ENCODE results near the gene FIGN. TPM values are rescaled to one million over a fixed set of nuclear protein-coding genes. Genes with fewer than 3 reads are reported as not detected.

Gene FIGN
- total and polyA plus RNA-seq, 12 donors: 1.1 to 10.8 (median 5.2) TPM

DNA sequence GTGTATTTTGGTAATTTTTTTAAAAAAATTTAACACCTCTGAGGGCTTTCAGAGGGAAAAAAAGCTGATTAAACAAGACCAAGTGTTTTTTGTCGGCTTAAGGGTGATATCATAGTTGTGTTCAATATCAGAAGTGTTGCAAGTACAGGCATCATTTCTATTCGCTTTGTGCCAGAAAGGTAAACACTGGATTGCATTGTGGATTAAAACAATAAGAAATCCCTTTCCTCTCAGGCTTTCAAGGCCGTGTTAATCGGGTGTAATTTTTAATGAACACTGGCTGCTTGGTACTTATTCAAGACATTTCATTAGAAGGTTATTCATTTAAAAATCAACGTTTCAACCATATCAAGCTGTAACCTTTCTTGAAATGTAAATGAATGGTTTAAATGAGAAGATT is 18.3 kb downstream of the FIGN start:
- intact Hi-C loops (cut with DNase I): no loop called here
- WGBS, 4 donors: 36 to 47% (median 42%) methylated on average over 5 of the region's 5 CpGs
- H3K36me3 ChIP-seq (replicated peaks in 1 of 2): no peaks in the 10 kb centered on the region

DNA sequence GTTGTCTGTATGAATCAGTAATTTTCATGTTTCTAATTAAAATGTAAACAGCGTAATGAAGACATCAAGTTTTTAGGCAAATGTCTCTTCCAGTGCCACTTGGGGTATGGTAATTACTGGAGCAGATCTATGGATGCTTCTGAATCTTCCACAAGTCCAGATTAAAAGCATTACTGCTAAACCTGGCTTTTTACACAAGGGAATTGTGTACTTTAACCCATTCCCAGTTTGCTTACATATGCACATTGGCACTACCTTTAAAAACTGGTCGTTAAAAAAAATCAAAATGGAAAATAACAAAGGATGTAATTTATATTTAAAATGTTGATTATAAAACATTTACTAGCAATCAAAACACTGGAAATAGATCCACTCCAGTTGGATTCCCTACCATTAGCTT is 19.7 kb downstream of the FIGN start:
- intact Hi-C loops (cut with DNase I): no loop called here

More for the DNA sequence above, 18.3 kb downstream of the FIGN start:
- H3K4me1 ChIP-seq (replicated peaks in 1 of 2): peaks cover 11 to 30% of the 10 kb centered on the region in 2 donors
- no peak for TF ChIP-seq POLR2A (IDR thresholded peaks at IDR 0.05)
- TF ChIP-seq, protein P1, sequence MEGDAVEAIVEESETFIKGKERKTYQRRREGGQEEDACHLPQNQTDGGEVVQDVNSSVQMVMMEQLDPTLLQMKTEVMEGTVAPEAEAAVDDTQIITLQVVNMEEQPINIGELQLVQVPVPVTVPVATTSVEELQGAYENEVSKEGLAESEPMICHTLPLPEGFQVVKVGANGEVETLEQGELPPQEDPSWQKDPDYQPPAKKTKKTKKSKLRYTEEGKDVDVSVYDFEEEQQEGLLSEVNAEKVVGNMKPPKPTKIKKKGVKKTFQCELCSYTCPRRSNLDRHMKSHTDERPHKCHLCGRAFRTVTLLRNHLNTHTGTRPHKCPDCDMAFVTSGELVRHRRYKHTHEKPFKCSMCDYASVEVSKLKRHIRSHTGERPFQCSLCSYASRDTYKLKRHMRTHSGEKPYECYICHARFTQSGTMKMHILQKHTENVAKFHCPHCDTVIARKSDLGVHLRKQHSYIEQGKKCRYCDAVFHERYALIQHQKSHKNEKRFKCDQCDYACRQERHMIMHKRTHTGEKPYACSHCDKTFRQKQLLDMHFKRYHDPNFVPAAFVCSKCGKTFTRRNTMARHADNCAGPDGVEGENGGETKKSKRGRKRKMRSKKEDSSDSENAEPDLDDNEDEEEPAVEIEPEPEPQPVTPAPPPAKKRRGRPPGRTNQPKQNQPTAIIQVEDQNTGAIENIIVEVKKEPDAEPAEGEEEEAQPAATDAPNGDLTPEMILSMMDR (IDR thresholded peaks at IDR 0.05): no peak
- no peak for DNase-seq
- H3K4me3 ChIP-seq: no peak overlapping the region
- no peaks in the 10 kb centered on the region for H3K9me3 ChIP-seq (replicated peaks in 1 of 3)
- peak overlapping the region in 2 of 5 donors; percentile 18 to 29 for H3K27ac ChIP-seq
- no peaks in the 10 kb centered on the region for H3K27me3 ChIP-seq

DNA sequence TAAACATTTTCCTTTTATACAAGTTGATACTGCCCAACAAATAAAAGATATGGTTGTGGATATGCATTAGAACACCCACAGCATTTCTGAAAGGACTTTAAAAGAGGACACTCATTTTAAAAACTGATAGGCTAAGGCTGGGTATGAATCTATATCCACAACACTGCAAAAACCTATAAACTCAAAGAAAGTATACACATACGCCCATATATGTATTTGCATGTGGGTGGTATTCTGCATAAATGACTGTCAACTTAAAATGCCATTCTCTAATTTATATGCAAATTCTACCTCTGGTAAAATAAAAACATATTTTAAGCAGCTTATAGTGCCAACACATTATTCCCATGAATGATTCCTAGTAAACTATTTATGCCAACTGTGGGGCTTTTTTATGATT is 20.1 kb downstream of the FIGN start:
- H3K27ac ChIP-seq: no peak overlapping the region

More for the DNA sequence above, 19.7 kb downstream of the FIGN start:
- no peak overlapping the region for H3K27ac ChIP-seq
- no peak overlapping the region for H3K4me3 ChIP-seq
- H3K4me1 ChIP-seq (replicated peaks in 1 of 2): peaks cover 11 to 30% of the 10 kb centered on the region in 2 donors
- TF ChIP-seq, protein P1 (IDR thresholded peaks at IDR 0.05): no peak
- no peak for TF ChIP-seq POLR2A (IDR thresholded peaks at IDR 0.05)
- 90 to 93% (median 92%) methylated on average over 2 of the region's 2 CpGs for WGBS, 4 donors
- no peaks in the 10 kb centered on the region for H3K36me3 ChIP-seq (replicated peaks in 1 of 2)
- DNase-seq: no peak
- no peaks in the 10 kb centered on the region for H3K27me3 ChIP-seq
- H3K9me3 ChIP-seq (replicated peaks in 1 of 3): no peaks in the 10 kb centered on the region

DNA sequence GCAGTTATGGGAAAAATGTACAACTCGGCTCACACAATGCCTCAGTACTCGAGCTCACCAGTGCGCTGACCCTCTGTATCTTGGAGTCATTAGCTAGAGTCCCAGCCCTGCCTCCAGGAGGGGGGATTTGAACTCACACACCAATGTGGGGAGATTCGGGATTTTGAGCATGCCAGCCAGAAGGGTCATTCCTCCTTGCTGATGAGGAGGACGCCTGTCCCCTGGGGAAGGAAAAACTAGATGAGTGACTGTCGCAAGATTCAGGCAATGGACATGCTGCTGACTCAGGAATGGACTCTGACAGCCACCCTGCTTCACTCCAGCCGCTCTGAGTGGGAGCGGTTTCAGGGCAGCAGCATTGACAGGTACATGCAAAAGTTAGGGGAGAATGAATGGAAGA is 20.6 kb downstream of the FIGN start:
- H3K4me3 ChIP-seq: no peak overlapping the region
- H3K36me3 ChIP-seq (replicated peaks in 1 of 2): no peaks in the 10 kb centered on the region
- H3K27ac ChIP-seq: no peak overlapping the region
- H3K4me1 ChIP-seq (replicated peaks in 1 of 2): peaks cover 11 to 29% of the 10 kb centered on the region in 2 donors
- no peaks in the 10 kb centered on the region for H3K27me3 ChIP-seq
- 84 to 93% (median 86%) methylated on average over 7 to 8 of the region's 8 CpGs for WGBS, 4 donors
- TF ChIP-seq, protein P1 (IDR thresholded peaks at IDR 0.05): no peak
- TF ChIP-seq POLR2A (IDR thresholded peaks at IDR 0.05): no peak
- no peak for DNase-seq
- intact Hi-C loops (cut with DNase I): no loop called here
- H3K9me3 ChIP-seq (replicated peaks in 1 of 3): no peaks in the 10 kb centered on the region

More for the DNA sequence above, 20.1 kb downstream of the FIGN start:
- no peaks in the 10 kb centered on the region for H3K9me3 ChIP-seq (replicated peaks in 1 of 3)
- no peaks in the 10 kb centered on the region for H3K27me3 ChIP-seq
- no peaks in the 10 kb centered on the region for H3K36me3 ChIP-seq (replicated peaks in 1 of 2)
- no peak overlapping the region for H3K4me3 ChIP-seq
- H3K4me1 ChIP-seq (replicated peaks in 1 of 2): peaks cover 11 to 29% of the 10 kb centered on the region in 2 donors
- DNase-seq: no peak
- intact Hi-C loops (cut with DNase I): no loop called here
- TF ChIP-seq, protein P1 (IDR thresholded peaks at IDR 0.05): no peak
- no peak for TF ChIP-seq POLR2A (IDR thresholded peaks at IDR 0.05)
- WGBS, 4 donors: 91 to 100% (median 97%) methylated on average over 1 of the region's 1 CpG
